CD4-positive, alpha-beta T cell treated with Interleukin-17A for 1 hour (primary cell): ENCODE measurements around the gene CXCR3.
"Not testable (repeated sequence)": the region's sequence is repeated elsewhere in the genome, so short reads cannot be mapped to it uniquely, and the experiment has no call there.

Source experiments
- DNase-seq: peaks from one replicate; pipeline ENCODE4 v3.0.0-alpha.2; 2020

CXCR3 gene

DNA sequence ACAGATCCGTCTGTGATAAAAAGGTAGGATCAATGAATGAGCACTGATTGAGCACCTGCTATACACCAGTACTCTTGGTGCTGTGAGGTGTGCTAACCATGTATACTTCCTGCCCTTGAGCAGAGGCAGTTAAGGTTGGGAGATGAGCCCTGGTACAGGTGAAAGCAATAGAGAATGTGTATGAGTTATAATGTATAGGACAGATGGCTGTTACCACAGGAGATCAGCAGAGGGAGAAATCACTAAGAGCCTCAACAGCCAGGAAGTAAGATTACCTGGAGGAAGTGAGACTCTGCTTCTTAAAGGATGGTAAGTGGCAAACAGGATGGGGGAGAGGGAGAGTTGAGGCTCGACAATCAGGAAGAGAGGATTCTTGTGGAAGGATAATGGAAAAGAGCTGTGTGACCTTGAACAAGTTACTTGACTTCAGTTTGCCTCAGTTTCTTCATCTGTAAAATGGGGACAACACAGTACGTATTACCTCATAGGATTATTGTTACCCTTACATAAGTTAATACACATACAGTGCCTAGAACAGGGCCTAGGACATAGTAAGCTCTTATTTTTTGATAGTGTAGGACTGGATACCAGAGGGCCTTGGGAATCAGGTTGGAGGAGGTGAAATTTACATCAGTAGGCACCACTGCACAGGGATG lies 9.1 kb downstream of the CXCR3 start:
- peak; percentile 33 for DNase-seq

DNA sequence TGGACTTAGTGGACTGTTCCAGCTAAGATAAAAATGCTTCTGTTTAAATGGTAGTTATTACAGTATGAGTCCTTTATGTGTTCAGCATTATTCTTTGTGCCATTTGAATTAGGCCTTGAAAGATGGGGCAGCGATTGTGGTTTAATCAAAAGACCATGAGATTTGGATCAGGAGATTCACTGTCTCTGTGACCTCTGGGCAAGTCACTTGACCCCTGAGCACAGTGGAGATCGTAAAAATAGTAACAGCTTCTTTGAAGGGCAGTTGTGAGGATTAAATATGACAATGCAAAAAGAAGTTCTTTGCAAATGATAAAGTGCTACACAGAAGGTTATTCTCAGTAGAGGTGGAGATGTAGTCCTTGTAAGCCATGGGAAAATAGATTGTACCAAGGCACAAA lies 10.8 kb downstream of the CXCR3 start:
- no peak for DNase-seq

DNA sequence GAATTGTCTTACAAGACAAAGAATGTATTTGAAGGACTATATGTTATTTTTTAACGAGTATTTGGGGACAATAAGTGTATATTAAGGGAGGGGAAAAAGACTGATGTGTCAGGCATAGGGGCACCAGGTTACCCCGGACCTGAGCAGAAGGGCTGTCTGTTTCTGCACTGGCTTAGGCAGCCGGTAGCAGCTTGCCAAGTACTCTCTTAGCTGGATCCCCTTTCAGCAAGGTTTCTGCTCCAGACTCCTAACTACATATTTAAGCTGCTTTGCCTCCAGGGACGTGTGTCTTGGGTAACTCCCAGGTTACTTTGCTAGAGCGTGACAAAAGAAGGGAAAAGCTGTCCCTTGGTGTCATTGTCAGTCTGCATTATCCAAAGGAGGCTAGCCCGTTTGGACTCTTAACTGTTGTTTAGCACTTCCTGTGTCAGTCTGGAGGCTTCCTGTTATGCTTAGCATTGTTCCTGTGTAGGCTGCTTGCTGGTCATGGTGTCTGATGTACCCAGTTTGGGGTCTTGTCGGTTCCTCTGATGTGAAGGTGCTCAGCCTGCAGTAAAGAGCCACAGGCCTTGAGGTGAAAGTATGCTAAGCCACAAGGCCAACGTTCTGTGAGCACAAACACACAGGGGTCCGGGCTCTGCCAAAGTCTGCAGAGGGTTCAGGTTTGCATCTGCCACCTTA lies 11.6 kb downstream of the CXCR3 start:
- peak; percentile 64 for DNase-seq

DNA sequence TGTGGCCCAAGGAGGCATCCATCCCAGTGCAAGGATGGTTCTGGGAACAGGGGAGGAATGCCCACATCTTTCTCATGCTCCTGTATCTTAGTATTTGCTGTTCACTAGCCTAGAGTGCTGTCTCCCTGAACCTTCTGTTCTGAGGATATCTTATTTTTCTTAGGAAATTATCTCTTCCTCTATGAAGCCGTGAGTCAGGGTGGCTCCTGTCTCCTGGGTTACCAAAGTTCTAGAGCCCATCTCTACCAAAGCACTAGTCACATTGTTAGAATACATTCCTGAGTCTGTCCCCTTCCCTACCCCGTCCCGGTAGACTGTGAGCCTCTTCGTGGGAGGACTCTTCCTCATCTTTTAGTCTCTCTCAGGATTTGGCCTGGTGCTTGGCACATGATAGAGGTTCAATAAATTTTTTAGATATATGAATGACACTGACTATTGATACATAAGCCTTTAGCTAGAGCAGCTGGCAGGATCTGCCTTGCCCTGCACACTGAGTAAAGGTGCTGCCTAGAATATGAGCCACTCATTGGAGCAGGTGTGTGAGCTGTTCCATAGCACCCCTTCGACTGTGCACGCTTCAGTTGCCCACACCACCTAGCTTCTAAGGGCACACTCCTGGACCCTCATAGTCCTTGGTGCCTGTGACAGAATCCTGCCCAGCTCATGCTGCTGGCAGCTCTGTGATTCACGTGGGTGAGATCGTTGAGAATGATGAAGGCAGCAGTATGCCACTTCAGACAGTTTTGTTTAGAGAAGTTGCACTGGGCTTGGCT lies 13.3 kb downstream of the CXCR3 start:
- DNase-seq, result no peak

DNA sequence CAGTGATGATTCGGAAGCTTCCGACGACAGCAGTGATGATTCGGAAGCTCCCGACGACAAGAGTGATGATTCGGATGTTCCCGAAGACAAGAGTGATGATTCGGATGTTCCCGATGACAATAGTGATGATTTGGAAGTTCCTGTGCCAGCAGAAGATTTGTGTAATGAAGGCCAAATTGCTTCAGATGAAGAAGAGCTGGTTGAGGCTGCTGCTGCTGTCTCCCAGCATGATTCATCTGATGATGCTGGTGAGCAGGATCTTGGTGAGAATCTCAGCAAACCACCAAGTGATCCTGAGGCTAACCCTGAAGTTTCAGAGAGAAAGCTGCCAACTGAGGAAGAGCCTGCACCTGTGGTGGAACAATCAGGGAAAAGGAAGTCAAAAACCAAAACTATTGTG lies 14.2 kb downstream of the CXCR3 start:
- no peak for DNase-seq

DNA sequence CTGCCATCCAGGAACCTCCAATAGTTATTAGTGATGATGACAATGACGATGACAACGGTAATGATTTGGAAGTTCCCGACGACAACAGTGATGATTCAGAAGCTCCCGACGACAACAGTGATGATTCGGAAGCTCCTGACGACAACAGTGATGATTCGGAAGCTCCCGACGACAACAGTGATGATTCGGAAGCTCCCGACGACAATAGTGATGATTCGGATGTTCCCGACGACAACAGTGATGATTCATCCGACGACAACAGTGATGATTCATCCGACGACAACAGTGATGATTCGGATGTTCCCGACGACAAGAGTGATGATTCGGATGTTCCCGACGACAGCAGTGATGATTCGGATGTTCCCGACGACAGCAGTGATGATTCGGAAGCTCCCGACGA lies 14.7 kb downstream of the CXCR3 start:
- DNase-seq, result no peak

DNA sequence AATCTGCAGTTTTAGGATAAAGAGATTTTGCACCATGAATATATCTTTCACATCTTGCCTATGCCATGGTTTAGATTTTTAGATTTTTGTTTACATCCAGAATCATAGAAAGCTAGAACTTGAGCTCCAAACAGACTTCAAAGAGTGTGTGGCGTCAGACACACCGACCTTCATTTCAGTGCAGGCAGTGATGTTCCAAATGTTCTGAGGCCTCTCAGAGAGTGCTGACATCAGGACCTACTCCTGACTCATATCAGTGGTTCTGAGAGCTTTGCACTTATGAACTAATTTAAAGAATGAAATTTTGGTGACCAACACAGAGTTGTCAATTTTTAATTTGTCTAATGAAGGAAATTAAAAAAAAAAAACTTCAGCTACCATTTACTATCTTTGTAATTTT lies 18.3 kb downstream of the CXCR3 start:
- no peak for DNase-seq

DNA sequence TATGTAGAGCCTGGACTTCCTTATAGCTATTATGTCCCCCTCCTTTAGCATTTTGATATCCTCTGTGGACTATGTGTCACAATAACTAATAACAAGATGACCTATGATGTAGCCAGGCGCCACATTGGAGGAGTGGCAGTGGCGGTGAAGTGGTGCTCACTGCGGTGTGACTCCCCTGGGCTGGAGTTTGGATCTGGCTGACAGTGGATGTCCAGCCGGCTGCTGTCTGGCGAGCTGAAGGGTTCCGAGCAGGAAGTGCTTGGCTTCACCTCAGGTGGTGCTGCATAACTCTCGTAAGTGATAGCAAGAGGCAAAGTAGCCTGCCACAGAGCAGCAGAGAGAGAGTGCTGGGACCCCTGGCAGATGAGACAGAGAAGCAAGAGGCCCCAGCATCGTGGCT lies 25.1 kb downstream of the CXCR3 start:
- DNase-seq, result not testable (repeated sequence)

DNA sequence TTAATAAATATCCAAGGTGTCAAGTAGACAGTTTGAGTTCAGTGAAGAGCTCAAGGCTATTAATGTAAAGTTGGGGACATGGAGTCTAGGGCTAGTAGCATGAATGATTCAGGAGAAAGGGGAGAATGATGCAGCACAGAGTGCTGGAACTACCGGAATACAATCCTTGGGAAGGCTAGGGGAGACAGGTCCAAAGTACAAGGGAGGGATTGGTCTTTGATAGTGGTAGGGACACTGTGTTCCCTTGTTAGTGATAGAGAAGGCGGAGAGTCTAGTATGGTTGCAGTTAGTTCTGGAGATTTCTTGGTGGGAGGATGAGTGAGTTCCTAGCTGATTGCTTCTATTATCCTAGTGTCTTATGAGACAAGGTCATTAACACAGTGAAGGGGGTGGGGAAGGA lies 31.4 kb downstream of the CXCR3 start:
- no peak for DNase-seq

DNA sequence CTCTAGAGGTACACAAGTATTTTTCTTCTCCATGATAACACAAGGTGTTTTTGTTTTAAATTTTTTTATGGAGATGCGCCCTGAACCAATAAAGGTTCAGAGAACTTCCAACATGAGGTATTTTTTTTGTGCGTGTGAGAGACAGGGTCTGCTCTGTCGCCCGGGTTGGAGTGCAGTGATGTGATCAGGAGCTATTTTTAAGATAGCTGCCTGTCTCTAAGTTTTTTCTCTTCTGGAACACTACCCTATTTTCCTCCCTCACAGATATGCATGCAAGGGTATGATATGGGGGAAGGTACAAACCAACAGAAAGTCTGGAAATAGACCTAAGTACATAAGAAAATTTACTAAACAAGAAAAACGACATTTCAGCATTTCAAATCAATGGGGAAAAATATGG lies 37.1 kb downstream of the CXCR3 start:
- DNase-seq, result no peak

DNA sequence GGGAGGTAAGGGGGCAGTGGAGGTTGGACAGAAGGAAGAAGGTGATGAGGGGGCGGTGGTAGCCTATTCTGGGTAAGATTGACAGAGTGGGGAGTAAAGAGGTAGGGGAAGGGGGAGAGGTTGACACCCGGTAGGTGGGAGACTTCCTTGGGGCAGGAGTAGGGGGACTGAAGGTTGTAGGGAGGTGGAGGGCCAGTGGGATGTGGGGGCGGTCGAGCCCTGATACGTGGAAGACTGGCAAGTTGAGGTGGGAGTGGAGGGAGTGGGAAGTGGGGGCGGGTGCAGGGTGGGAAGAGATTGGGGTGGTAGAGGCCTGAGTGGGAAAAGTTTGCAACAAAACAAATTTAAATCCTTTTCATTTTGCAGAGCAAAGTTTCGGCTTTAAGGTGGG lies 38.3 kb downstream of the CXCR3 start:
- DNase-seq, result no peak

DNA sequence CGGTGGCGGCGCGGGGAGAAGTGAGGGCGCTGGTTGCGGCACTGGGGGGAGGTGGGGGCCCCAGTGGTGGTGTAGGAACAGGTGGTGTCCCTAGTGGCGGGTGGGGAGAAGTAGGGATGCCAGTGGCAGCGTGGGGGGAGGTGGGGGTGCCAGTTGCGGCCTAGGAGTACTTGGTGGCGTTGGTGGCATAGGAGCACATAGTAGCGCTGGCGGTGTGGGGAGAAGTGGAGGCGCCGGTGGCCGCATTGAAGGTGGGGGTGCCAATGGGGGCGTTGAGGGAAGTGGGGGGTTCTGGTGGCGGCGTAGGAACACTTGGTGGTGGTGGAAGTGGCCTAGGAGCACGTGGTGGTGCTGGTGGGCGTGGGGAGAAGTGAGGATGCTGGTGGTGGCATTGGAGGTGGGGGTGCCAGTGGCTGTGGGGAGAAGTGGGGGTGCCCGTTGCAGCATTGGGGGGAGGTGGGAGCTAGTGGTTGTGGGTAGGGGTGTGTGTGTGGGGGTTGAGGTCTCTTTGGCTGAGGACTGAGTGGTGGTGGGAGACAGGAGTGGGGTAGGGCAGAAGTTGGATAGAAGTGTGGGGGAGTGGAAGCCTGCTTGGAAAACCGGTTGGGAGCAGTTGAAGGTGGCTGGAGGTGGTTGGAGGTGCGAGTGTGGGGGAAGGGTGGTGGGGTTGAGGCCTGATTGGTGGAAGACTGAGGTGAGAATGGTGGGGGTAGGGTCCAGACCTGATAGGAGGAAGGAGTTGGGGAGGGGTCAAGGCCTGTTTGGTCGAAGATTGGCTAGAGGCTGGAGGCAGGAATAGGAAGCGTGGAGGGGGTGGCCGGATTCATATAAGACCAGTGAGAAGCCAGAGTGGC lies 38.9 kb downstream of the CXCR3 start:
- DNase-seq, result no peak

DNA sequence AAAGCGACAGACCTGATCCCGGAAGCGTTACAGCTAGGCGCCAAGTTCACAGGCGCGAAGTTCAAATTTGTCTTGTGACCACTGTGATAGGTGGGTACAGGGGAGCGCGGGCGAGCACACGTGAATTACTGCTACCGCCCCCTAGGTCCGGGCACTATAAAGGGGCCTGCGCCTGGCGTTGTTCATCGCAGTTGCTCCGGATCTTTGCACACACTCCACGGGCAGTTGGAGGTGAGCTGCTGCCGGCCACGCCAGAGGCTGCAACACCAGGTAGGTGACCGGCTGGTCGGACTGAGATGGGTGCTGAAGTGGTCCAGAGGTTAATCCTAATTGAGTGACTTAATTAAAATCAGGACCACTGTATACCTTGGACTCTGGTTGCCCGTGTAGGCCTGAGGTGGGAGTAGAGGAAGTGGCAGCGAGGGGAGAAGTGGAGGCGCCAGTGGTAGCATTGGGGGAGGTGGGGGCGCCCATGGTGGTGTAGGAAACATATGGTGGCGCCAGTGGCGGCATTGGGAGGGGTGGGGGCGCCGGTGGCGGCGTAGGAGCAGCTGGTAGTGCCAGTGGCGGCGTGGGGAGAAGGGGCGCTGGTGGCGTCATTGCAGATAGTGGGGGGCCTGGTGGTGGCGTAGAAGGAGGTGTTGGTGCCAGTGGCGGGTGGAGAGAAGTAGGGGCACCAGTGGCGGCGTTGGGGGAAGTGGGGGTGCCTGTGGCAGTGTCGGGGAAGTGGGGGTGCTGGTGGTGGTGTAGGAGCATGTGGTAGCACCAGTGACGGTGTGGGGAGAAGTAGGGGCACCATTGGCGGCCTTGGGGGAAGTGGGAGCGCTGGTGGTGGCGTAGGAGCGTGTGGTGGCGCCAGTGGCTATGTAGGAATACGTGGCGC lies 39.8 kb downstream of the CXCR3 start, which contains the start of gene GCNA:
GCNA (plus strand) TSS at position 185 of the 883 bp plus-strand sequence. CDS start 2,385 bp downstream, outside the sequence.
- no peak for DNase-seq

DNA sequence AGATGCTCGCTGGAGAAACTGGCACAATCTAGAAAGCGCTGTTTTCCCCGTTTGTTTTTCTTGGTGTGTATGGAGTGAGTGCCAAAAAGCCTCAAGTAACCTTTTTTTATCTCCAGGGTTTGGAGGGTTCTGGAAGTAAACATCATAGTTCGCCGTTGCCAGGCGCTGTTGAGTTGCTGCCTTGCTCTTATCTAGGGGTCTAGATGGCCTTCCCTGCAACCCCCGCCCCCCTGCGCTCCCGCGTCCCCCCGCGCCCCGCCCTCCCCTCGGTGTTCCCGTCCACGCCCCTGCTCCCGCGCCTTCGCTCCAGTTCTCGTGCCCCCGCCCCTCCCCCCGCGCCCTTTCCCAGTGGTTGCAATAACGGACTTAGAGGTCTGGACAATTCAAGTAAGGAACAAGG lies 40.6 kb downstream of the CXCR3 start:
- DNase-seq, result no peak

DNA sequence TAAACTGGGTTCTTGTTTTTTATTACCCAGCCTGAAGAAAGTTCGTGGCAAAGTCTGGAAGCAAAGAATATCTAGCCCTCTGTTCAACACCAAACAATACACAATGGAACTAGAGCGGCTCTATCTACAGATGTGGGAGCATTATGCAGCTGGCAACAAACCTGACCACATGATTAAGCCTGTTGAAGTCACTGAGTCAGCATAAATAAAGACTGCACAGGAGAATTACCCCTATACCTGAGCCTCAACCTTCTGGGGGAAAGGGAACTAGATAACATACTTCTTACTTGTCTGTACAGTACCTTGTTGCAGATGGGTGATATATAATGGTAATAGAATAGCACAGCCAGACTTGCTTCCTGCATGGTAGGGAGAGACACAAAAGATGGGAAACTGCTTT lies 44.7 kb downstream of the CXCR3 start:
- no peak for DNase-seq

DNA sequence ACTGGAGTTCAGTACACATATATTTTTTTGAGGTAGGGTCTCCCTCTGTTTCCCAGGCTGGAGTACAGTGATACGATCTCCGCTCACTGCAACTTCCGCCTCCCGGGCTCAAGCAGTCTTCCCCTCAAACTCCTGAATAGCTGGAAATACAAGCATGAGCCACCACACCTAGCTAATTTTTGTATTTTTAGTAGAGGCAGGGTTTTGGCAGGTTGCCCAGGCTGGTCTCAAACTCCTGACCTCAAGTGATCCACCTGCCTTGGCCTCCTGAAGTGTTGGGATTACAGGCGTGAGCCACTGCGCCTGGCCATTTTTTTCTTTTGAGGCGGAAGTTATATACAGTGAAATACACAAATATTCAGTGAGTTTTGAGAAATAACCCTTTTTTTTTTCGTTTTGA lies 46.9 kb downstream of the CXCR3 start:
- not testable (repeated sequence) for DNase-seq
